Metanephros (tissue), 2 donors: ENCODE data around the gene COX7B. TPM values are rescaled to one million over a fixed set of nuclear protein-coding genes. Genes with fewer than 3 reads are reported as not detected.

Source experiments
- small RNA-seq: library from RNA; depleted of rRNA; stranded (forward); fragments of <200 nt; gene quantifications from one replicate; pipeline ENCODE3, GENCODE V24; 2014; ENCODE audit warnings: low replicate concordance
- total RNA-seq: library from RNA; depleted of rRNA; stranded (reverse); fragments of >200 nt; gene quantifications from one replicate; pipeline ENCODE4 v1.2.3, GENCODE V29; 2014

The COX7B gene
- 238 TPM for total RNA-seq

GRCh38 chrX:77899081-77899828 lies at the start of gene COX7B:
TSS of gene COX7B (plus strand) at chrX:77899468. CDS start at chrX:77899554, 86 bp downstream.

DNA sequence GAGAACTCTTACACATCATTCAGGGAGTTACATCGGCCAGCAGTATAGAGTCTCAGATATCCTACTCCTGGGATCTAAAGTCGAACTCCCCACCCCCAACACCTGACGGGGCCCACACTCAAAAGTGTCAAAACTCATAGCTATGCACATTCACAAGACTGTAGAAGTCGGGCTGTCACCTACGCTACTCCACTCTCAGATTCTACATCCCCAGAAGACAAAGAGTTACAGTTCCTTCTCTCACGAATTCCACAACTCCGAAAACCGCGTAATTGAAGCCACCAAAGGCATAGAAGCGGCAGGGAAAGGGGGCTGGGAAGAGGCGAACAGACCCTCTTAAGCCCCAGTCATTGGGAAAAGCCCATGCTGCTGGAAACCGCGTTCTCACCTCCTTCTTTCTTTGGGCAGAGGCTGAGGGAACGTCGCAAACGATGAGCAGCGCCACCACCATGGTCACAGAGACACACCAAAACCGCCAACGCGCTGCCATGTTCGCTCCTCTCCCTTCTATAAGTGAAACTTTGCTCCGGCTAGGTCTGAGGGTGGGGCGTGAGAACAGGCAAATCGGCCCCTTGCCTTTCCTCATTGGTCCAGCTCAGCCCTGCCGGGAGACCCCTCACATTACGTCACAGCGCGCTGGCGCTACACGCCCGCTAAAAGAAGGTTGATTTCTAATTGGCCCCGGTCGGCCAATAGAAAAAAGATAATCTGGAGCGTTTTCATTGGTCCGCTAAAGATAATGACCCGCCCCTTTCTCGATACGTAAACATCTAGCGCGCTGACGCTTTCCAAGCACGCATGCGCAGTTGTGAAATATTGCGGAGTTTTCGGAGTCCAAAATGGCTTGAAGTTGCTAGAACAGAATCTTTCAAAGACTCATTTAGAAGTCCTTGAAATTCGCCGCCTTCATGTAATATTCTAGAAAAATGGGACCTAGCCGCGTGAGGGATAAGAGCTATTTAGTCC lies 4.1 kb upstream of the COX7B start, which contains the start of gene MAGT1:
Gene MAGT1 (minus strand): TSS at position 515 of the 966 bp plus-strand sequence. CDS start 25 bp downstream, at position 490.

GRCh38 chrX:77910108-77910840 lies 11.0 kb downstream of the COX7B start, which contains the start of gene ATP7A:
TSS of gene ATP7A (plus strand) at chrX:77910693. CDS start at chrX:77971642, 60,949 bp downstream.

Small RNA genes lying within 50 kb of the gene (small RNA-seq; reads per million reads assigned to genes)
- gene RN7SL460P: not detected

Other genes with a start within 250 kb of the COX7B start
- gene ATRX, start 113.3 kb upstream of the COX7B start, total RNA-seq: 108 TPM
- gene MAGT1, start 4.0 kb upstream of the COX7B start, total RNA-seq: 68.4 TPM
- 18.9 TPM for gene ATP7A, start 11.2 kb downstream of the COX7B start, total RNA-seq
- gene PGAM4, start 70.2 kb downstream of the COX7B start, total RNA-seq: not detected
- 179 TPM for gene PGK1, start 204.8 kb downstream of the COX7B start, total RNA-seq
- 21.4 TPM for gene TAF9B, start 240.2 kb downstream of the COX7B start, total RNA-seq